Activated naive CD4-positive, alpha-beta T cell treated with anti-CD3 and anti-CD28 coated beads, Interleukin-2, amount 50 U/mL, for 72 hours (primary cell): ENCODE results near the gene TMEM92. TPM values are rescaled to one million over a fixed set of nuclear protein-coding genes. Genes with fewer than 3 reads are reported as not detected.
A peak's percentile ranks its signal among the peaks of the same experiment; 100 is the strongest.
"Not testable (repeated sequence)": the region's sequence is repeated elsewhere in the genome, so short reads cannot be mapped to it uniquely, and the experiment has no call there.

Source experiments
- ATAC-seq, 2 donors: fragments of 150-1000 bp; cut with Tn5 transposase; 2 replicates each; pipeline ENCODE4 v1.10.0; 2021; ENCODE audit warnings: mild to moderate bottlenecking in 2 of 2, moderate library complexity in 2 of 2
- DNase-seq, 2 donors: peaks; one replicate each; pipeline ENCODE4 v3.0.0; 2021 to 2022; ENCODE audit warnings: low spot score in 2 of 2
- H3K27ac Mint-ChIP-seq, 2 donors: one replicate each; pipeline ENCODE4 v1.8.0; 2022; ENCODE audit warnings: mild to moderate bottlenecking in 2 of 2, mixed read lengths in 2 of 2
- H3K36me3 Mint-ChIP-seq, 2 donors: one replicate each; pipeline ENCODE4 v1.8.0; 2022; ENCODE audit warnings: mixed read lengths in 2 of 2
- H3K9me3 Mint-ChIP-seq, 2 donors: one replicate each; pipeline ENCODE4 v1.8.0; 2022; ENCODE audit warnings: mixed read lengths in 2 of 2
- total RNA-seq, 2 donors: library from RNA; stranded (reverse); gene quantifications; one replicate each; pipeline ENCODE4 v1.2.3, GENCODE V29; 2022

The TMEM92 gene
- total RNA-seq, 2 donors from 2014 or later: 0.39 TPM; not detected in 1

GRCh38 chr17:50269477-50270434, 4.5 kb upstream of the TMEM92 start:
- H3K9me3 Mint-ChIP-seq: no peaks in the 10 kb centered on the region
- ATAC-seq: peak; percentile 78 to 86
- H3K27ac Mint-ChIP-seq: no peak overlapping the region
- no peaks in the 10 kb centered on the region for H3K36me3 Mint-ChIP-seq
- DNase-seq: peak; percentile 65 to 76

- ATAC-seq (peak; percentile 32 to 43), DNase-seq (peak in 1 of 2 donors; percentile 48)
- no peak overlapping the region for H3K27ac Mint-ChIP-seq
- no peaks in the 10 kb centered on the region for H3K36me3 Mint-ChIP-seq
- no peaks in the 10 kb centered on the region for H3K9me3 Mint-ChIP-seq
Measured at GRCh38 chr17:50270435-50271362, 3.6 kb upstream of the TMEM92 start.

GRCh38 chr17:50271363-50271750, 2.9 kb upstream of the TMEM92 start:
- not testable (repeated sequence) for H3K27ac Mint-ChIP-seq, H3K9me3 Mint-ChIP-seq, ATAC-seq

GRCh38 chr17:50272246-50272645, 2.0 kb upstream of the TMEM92 start:
- Mint-ChIP-seq H3K27ac (peak overlapping the region in 1 of 2 donors; percentile 11), H3K9me3 (no peaks in the 10 kb centered on the region), H3K36me3 (no peaks in the 10 kb centered on the region)
- peak in 1 of 2 donors; percentile 41 for DNase-seq
- no peak for ATAC-seq

More at GRCh38 chr17:50271363-50271750, 2.9 kb upstream of the TMEM92 start:
- DNase-seq: peak in 1 of 2 donors; percentile 44
- not testable (repeated sequence) for H3K36me3 Mint-ChIP-seq

GRCh38 chr17:50272711-50273653, 1.3 kb upstream of the TMEM92 start:
- Mint-ChIP-seq H3K27ac (peak overlapping the region in 1 of 2 donors; percentile 11), H3K9me3 (no peaks in the 10 kb centered on the region), H3K36me3 (no peaks in the 10 kb centered on the region)
- DNase-seq (peak; percentile 44 to 80), ATAC-seq (peak; percentile 64 to 78)

- no peak for ATAC-seq
- Mint-ChIP-seq H3K36me3 (no peaks in the 10 kb centered on the region), H3K9me3 (no peaks in the 10 kb centered on the region), H3K27ac (no peak overlapping the region)
- DNase-seq: no peak
Measured at GRCh38 chr17:50273654-50274040, 619 bp upstream of the TMEM92 start.

GRCh38 chr17:50274897-50275221, 593 bp downstream of the TMEM92 start:
- H3K36me3 Mint-ChIP-seq: no peaks in the 10 kb centered on the region
- DNase-seq (no peak), ATAC-seq (no peak)
- no peaks in the 10 kb centered on the region for H3K9me3 Mint-ChIP-seq
- H3K27ac Mint-ChIP-seq: no peak overlapping the region

- Mint-ChIP-seq H3K9me3 (no peaks in the 10 kb centered on the region), H3K27ac (no peak overlapping the region), H3K36me3 (no peaks in the 10 kb centered on the region)
- ATAC-seq (no peak), DNase-seq (no peak)
Measured at GRCh38 chr17:50275279-50275678, 1.0 kb downstream of the TMEM92 start.

- Mint-ChIP-seq H3K27ac (no peak overlapping the region), H3K36me3 (peaks cover 0 to 1% of the 10 kb centered on the region in 2 donors), H3K9me3 (no peaks in the 10 kb centered on the region)
- no peak for ATAC-seq
- DNase-seq: no peak
Measured at GRCh38 chr17:50276588-50277356, 2.5 kb downstream of the TMEM92 start.

GRCh38 chr17:50277357-50277754, 3.1 kb downstream of the TMEM92 start:
- no peak for DNase-seq
- ATAC-seq: no peak
- no peaks in the 10 kb centered on the region for H3K9me3 Mint-ChIP-seq
- H3K36me3 Mint-ChIP-seq: peaks cover 0 to 6% of the 10 kb centered on the region in 2 donors
- no peak overlapping the region for H3K27ac Mint-ChIP-seq

- H3K9me3 Mint-ChIP-seq: no peaks in the 10 kb centered on the region
- peaks cover 0 to 6% of the 10 kb centered on the region in 2 donors for H3K36me3 Mint-ChIP-seq
- DNase-seq: no peak
- ATAC-seq: no peak
- no peak overlapping the region for H3K27ac Mint-ChIP-seq
Measured at GRCh38 chr17:50278526-50279180, 4.4 kb downstream of the TMEM92 start.

GRCh38 chr17:50279181-50279526, 4.9 kb downstream of the TMEM92 start:
- Mint-ChIP-seq H3K9me3 (no peaks in the 10 kb centered on the region), H3K27ac (no peak overlapping the region), H3K36me3 (peaks cover 0 to 6% of the 10 kb centered on the region in 2 donors)
- DNase-seq: no peak
- no peak for ATAC-seq

- H3K9me3 Mint-ChIP-seq: no peaks in the 10 kb centered on the region
- H3K27ac Mint-ChIP-seq: no peak overlapping the region
- no peak for DNase-seq
- peaks cover 0 to 6% of the 10 kb centered on the region in 2 donors for H3K36me3 Mint-ChIP-seq
- ATAC-seq: no peak
Measured at GRCh38 chr17:50279639-50280038, 5.4 kb downstream of the TMEM92 start.

- ATAC-seq (no peak), DNase-seq (no peak)
- Mint-ChIP-seq H3K9me3 (no peaks in the 10 kb centered on the region), H3K27ac (no peak overlapping the region), H3K36me3 (peaks cover 0 to 6% of the 10 kb centered on the region in 2 donors)
Measured at GRCh38 chr17:50280068-50280467, 5.8 kb downstream of the TMEM92 start.

GRCh38 chr17:50280801-50281441, 6.7 kb downstream of the TMEM92 start:
- no peaks in the 10 kb centered on the region for H3K9me3 Mint-ChIP-seq
- H3K27ac Mint-ChIP-seq: no peak overlapping the region
- DNase-seq: no peak
- H3K36me3 Mint-ChIP-seq: peaks cover 0 to 6% of the 10 kb centered on the region in 2 donors
- ATAC-seq: no peak
